Measurements from ENCODE around the gene GUCA2A.
"Not testable (repeated sequence)": the region's sequence is repeated elsewhere in the genome, so short reads cannot be mapped to it uniquely, and the experiment has no call there.

The GUCA2A gene, protein sequence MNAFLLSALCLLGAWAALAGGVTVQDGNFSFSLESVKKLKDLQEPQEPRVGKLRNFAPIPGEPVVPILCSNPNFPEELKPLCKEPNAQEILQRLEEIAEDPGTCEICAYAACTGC

GRCh38 chr1:42164551-42165420, at the start of gene GUCA2A:
Gene GUCA2A (minus strand): TSS chr1:42164745. CDS start chr1:42164712, 33 bp downstream.
- DNase-seq (ENCODE audit: low read depth in 2 of 2) = no peak

DNA sequence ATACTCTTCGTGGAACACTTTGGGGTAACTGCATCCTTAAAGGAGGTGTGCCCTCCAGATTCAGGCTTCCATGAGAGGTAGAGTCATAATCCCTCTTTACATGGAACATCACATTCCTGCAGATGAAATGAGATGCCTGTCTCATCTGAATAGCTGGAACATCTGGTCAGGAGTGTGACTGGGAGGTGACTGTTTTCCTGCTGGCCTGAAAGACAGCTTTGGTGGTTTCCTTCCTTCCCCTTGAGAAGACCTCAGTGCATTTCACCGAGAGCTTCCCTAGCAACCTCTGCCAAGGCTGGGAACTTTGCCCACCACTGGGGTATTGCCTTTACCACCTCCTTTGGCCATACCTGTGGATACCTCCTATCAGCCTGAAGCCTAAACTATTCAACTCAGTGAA, 46.7 kb upstream of the GUCA2A start:
- no peak for DNase-seq (ENCODE audit: low read depth in 2 of 2)

DNA sequence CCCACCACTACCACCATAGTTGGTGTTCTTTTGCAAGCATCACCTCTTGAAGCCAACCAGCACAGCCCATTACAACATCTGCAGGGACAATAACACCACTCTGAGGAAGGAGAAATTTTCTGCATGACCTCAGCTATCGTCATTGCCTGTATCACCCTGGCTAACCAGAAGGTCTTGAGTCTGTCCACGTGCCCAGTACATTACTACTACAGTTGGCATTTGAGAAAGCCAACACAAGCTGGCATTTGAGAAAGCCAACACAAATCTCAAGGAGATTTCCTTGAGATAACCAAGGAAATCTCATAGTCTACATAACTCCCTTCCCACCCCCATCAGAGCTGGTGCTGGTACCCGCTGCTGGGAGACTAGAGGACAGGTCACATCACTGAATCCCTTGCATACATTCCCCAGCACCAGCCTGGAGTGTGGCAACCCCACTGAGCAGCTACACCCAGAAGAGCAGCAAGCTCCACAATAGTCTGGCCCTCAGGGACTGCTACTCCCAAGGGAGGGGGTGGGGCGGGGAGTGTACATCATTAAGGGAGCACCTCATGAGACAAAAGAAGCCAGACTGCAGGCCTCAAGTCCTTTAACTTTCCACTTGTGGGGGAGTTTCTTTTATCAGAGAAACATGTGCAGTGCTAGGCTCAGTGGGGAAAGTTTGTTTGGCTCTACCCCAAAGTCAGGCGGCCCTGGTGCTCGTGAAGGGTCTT, 46.0 kb upstream of the GUCA2A start:
- no peak for DNase-seq (ENCODE audit: low read depth in 2 of 2)

GRCh38 chr1:42209526-42210251, 45.1 kb upstream of the GUCA2A start:
- DNase-seq (ENCODE audit: low read depth in 2 of 2) = no peak

DNA sequence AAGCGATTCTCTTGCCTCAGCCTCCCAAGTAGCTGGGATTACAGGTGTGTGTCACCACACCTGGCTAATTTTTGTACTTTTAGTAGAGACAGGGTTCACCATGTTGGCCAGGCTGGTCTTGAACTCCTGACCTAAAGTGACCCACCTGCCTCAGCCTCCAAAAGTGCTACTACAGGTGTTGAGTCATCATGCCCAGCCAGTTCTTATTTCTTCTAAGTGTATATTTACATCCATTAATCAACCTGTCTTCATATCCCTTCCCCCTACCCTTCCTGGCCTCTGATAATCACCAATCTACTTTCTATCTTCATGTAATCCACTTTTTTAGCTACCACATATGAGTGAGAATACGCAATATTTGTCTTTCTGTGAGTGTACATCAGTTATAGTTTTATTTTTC, 42.4 kb upstream of the GUCA2A start:
- not testable (repeated sequence) for DNase-seq (ENCODE audit: low read depth in 2 of 2)

DNA sequence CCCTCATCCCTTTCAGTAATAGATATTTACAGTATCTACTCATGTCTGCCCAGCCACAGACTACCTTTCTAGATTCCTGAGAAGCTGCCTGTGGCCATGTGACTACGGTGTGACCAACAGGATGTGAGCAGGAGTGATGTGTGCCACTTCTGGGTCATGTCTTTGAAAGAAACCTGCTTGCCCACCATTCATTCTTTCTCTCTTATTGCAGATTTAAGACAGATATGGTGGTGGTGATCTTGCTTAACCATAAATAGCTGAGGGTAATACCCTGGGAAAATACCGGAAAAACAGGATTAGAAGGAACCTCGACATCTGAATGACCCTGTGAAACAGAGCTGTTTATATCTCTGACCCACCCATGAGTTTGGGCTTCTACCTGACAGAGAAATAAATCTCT, 41.6 kb upstream of the GUCA2A start:
- no peak for DNase-seq (ENCODE audit: low read depth in 2 of 2)

DNA sequence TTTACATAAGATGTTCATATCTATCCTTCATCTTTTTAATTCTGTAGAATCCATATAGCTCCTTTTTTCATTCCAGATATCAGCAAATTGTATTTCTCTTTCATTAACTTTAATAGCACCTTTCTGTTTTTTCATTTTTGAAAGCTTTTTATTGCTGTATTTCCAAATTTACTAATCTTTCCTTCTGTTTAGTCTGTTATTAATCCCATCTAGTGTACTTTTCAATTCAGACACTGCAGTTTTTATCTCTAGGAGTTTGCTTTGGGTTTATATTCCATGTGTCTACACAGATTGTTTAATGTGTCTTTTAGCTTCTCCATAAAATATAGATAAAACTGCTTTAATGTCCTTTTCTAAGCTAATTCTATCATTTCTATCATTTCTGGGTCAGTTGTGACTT, 37.4 kb upstream of the GUCA2A start:
- DNase-seq (ENCODE audit: low read depth in 2 of 2) = no peak

DNA sequence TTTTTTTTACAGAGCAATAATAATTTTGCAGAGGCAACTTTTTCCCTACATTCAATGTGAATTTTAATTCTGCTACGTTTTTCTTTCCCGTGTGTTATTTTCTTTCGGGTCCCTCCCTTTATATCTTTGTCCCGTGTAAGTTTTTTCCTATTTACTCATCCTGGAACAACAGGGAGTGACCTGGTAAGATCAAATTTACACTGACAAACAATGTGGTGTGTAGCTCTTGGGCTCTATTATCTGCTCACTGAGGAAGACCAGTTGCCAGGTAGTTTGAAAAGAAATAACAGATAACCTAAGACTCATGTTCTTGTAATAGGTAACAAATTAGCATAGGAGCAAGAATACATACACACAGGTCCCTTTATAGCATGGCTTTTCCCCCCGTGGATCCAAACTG, 33.7 kb upstream of the GUCA2A start:
- no peak for DNase-seq (ENCODE audit: low read depth in 2 of 2)

DNA sequence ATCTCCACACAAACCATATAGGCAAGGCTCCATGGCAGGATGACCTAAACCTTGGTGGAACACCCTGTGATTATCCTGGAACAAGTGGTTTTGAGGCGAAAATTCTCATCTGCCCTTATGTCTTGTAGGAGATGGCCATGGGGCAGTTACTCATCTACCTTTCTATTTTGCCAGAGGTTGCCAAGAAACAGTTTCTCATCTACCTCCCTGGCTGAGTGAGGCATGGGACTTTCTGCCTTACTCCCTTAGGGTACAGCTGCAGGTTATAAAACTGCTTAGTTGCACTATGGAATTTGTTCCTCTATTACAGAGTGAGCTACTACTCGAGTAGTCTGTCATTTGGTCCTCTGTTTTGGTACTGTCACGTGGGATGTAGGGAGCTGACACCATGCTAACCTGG, 31.3 kb upstream of the GUCA2A start:
- DNase-seq (ENCODE audit: low read depth in 2 of 2) = no peak

DNA sequence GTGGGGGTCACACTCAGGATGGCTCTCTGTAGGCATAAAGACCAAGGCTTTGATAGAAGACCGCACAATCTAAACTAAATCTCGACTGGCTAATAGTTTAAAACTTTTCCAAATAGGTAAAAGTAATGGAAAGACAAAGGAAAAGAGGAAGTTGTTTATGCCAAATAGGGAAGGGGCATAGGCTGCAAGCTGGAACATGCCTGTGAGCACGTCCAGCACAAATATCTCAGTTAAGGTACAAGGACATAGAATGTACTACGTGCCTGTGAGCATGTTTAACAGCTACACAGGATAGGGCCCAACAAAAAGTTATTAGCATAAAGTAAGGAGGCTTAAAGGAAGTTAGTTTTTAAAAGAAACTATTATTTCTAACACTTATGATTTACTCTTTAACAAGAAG, 27.6 kb upstream of the GUCA2A start:
- no peak for DNase-seq (ENCODE audit: low read depth in 2 of 2)

- DNase-seq (ENCODE audit: low read depth in 2 of 2) = no peak
These were observed 26.8 kb upstream of the GUCA2A start for GRCh38 chr1:42191319-42191718.

DNA sequence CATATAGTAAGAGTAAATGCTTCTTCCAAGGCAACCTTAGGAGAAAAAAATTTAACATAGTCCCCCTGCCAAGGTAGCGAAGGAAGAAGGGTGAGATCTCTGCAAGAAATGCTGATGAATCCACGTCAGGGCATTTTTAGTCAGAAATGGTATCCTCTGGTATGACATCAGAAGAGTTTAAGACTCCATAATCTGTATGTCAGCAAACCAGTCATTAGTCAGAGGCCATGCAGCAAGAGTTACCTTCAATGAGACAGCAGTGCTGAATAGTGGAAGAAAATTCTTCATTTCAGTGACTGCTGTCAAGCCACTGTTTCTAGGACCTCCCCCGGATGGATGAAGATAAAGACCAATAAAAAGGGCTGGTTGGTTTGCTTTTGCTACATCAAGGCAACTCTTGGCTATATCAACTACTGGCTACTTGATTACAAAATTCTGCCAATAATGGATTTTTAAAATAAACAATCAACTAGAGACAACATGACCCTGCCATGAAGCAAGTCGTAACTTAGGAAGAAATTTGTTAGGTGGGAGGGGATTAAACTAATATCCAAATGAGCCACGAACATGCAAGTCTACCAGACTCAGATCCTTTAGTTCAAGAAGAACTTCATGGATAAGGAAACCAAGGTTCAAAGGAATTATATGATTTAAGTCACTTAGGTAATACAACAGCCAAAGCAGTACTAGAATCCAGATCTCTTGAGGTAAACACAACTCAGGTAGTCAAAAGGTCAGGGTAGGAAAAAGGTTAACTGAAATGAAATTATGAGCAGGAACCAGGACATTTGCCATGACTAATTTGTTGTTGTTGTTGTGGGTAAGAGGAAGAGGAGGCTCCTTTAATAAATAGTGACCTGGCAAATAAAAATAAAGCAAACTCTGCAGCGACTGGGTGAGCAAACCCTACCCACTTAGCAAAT, 25.6 kb upstream of the GUCA2A start:
- no peak for DNase-seq (ENCODE audit: low read depth in 2 of 2)

- no peak for DNase-seq (ENCODE audit: low read depth in 2 of 2)
These were observed 21.6 kb upstream of the GUCA2A start for GRCh38 chr1:42186152-42186551.

DNA sequence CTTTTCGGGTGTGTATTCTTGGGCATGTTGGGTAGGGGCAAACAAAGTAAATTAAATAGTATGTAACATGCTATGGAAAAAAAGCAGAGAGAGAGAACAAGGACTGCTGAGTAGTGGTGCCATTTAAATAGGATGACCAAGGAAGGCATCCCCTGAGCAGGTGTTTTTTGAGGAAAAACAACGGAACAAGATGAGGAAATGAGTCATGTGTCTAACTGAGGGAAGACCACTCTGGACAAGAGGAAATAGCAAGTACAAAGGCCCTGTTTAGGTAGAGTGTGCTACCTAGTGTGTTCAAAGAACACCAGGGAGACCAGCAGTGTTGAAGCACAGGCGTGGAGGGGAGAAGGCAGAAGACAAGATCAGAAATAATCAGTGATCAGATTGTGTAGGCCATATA, 20.1 kb upstream of the GUCA2A start:
- DNase-seq (ENCODE audit: low read depth in 2 of 2) = no peak

DNA sequence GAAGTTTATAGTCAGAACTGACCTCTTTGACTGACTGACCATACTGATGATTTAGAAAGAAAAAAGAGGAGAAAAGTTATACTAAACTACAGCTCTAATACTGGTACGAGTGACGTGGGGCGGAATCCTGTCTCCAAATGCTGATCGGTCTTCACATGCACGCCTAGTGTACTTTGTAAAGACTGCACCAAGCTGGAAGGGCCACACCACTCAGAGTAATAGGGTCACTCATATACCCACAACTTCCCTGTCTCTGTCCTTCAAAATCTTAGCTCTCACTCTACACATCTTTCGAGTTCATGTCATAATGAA, 19.4 kb upstream of the GUCA2A start:
- no peak for DNase-seq (ENCODE audit: low read depth in 2 of 2)

GRCh38 chr1:42183210-42183956, 18.8 kb upstream of the GUCA2A start:
- DNase-seq (ENCODE audit: low read depth in 2 of 2) = no peak

DNA sequence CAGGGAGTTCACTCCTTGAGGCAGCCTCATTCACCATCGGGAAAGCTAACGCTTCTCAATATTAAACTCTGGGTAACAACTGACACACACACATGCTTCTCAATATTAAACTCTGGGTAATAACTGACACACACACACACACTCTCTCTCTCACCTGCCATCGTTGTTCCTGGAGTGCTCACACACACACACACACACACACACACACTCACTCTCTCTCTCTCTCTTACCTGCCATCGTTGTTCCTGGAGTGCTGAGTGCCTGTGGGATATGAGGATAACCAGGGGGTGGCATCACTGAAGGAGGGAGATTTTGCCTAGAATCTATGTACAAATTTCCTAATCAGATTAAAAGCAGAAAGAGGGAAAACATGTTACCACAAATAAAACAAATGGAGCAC, 17.1 kb upstream of the GUCA2A start:
- DNase-seq (ENCODE audit: low read depth in 2 of 2) = no peak

- no peak for DNase-seq (ENCODE audit: low read depth in 2 of 2)
These were observed 15.4 kb upstream of the GUCA2A start for GRCh38 chr1:42179900-42180329.

GRCh38 chr1:42179275-42179674, 14.7 kb upstream of the GUCA2A start:
- DNase-seq (ENCODE audit: low read depth in 2 of 2) = no peak

DNA sequence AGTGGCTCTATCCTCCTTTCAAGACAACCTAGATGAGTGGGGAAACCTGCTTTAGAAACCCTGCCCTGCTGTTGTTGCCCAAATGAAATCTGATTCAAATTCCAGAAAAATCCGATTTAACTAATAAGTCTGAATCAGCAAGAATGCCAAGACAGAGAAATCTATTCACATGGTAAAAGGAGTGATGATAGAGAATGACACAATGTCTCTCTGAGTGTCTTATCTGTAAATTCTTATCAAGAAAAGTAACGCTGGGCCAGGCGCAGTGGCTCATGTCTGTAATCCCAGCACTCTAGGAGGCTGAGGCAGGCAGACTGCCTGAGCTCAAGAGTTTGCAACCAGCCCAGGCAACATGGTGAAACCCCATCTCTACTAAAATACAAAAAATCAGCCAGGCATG, 13.7 kb upstream of the GUCA2A start:
- no peak for DNase-seq (ENCODE audit: low read depth in 2 of 2)

GRCh38 chr1:42177541-42177981, 13.0 kb upstream of the GUCA2A start:
- no peak for DNase-seq (ENCODE audit: low read depth in 2 of 2)
